Thoracic aorta (tissue), 2 donors: Measurements from ENCODE around the gene CCDC40. TPM values are rescaled to one million over a fixed set of nuclear protein-coding genes. Genes with fewer than 3 reads are reported as not detected.

ENCODE experiments used
- ATAC-seq: fragments of 150-250 bp; one replicate; pipeline ENCODE4 v1.8.0; 2017; ENCODE audit warnings: low read depth; ENCODE audit not compliant: insufficient number of reproducible peaks, low FRiP score
- DNase-seq: peaks from one replicate; pipeline ENCODE4 v3.0.0-alpha.2; 2020; ENCODE audit warnings: low spot score
- H3K27ac ChIP-seq, 2 donors: fragments of 200-600 bp; sonication (generic); 1 replicate in 1 of 2; 2 replicates in 1 of 2; pipeline ENCODE4 v1.5.1; 2016; ENCODE audit warnings: mild to moderate bottlenecking in 2 of 2, moderate library complexity in 2 of 2
- H3K27me3 ChIP-seq: fragments of 200-600 bp; sonication (generic); replicated peaks from 2 replicates; pipeline ENCODE4 v1.6.0; 2016; ENCODE audit warnings: mild to moderate bottlenecking; ENCODE audit not compliant: insufficient read depth
- H3K36me3 ChIP-seq: fragments of 200-600 bp; sonication (generic); one replicate; pipeline ENCODE4 v1.5.1; 2016
- H3K4me1 ChIP-seq, 2 donors: fragments of 200-600 bp; sonication (generic); 1 replicate in 1 of 2; 2 replicates in 1 of 2; pipeline versions ENCODE4 v1.5.1 to v1.6.0; 2016; ENCODE audit warnings: low read depth in 2 of 2, mild to moderate bottlenecking in 1 of 2; ENCODE audit not compliant: control insufficient read depth in 1 of 2
- H3K4me3 ChIP-seq: fragments of 200-600 bp; sonication (generic); 2 replicates; pipeline ENCODE4 v1.5.1; 2016; ENCODE audit warnings: mild to moderate bottlenecking
- H3K9me3 ChIP-seq: fragments of 200-600 bp; sonication (generic); 2 replicates; pipeline ENCODE4 v1.5.1; 2016
- total RNA-seq, 2 donors: library from RNA; depleted of rRNA; stranded (reverse); fragments of >200 nt; gene quantifications; one replicate each; pipeline versions ENCODE4 v1.1.0 to v1.2.3, GENCODE V29; 2016
- TF ChIP-seq, protein P1 (sequence below): fragments of 200-600 bp; sonication (generic); IDR thresholded peaks from one replicate; pipeline ENCODE4 v1.5.1; 2019; ENCODE audit warnings: antibody characterized with exemption

Gene CCDC40
- total RNA-seq, 2 donors from 2014 or later = 4.4 to 6.5 TPM

DNA sequence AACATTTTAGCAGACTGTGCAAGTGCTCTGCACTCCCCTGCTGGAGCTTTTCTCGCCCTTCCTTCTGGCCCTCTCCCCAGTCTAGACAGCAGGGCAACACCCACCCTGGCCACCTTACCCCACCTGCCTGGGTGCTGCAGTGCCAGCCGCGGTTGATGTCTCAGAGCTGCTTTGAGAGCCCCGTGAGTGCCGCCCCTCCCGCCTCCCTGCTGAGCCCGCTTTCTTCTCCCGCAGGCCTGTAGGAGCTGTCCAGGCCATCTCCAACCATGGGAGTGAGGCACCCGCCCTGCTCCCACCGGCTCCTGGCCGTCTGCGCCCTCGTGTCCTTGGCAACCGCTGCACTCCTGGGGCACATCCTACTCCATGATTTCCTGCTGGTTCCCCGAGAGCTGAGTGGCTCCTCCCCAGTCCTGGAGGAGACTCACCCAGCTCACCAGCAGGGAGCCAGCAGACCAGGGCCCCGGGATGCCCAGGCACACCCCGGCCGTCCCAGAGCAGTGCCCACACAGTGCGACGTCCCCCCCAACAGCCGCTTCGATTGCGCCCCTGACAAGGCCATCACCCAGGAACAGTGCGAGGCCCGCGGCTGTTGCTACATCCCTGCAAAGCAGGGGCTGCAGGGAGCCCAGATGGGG is 68.0 kb downstream of the CCDC40 start:
- Histone ChIP-seq H3K4me3 (no peak overlapping the region), H3K27ac (no peak overlapping the region), H3K27me3 (no peaks in the 10 kb centered on the region), H3K9me3 (no peaks in the 10 kb centered on the region), H3K36me3 (no peaks in the 10 kb centered on the region), H3K4me1 (peaks cover 2 to 16% of the 10 kb centered on the region in 2 donors)
- DNase-seq = no peak
- no peak for ATAC-seq
- TF ChIP-seq, protein P1, sequence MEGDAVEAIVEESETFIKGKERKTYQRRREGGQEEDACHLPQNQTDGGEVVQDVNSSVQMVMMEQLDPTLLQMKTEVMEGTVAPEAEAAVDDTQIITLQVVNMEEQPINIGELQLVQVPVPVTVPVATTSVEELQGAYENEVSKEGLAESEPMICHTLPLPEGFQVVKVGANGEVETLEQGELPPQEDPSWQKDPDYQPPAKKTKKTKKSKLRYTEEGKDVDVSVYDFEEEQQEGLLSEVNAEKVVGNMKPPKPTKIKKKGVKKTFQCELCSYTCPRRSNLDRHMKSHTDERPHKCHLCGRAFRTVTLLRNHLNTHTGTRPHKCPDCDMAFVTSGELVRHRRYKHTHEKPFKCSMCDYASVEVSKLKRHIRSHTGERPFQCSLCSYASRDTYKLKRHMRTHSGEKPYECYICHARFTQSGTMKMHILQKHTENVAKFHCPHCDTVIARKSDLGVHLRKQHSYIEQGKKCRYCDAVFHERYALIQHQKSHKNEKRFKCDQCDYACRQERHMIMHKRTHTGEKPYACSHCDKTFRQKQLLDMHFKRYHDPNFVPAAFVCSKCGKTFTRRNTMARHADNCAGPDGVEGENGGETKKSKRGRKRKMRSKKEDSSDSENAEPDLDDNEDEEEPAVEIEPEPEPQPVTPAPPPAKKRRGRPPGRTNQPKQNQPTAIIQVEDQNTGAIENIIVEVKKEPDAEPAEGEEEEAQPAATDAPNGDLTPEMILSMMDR = no peak

DNA sequence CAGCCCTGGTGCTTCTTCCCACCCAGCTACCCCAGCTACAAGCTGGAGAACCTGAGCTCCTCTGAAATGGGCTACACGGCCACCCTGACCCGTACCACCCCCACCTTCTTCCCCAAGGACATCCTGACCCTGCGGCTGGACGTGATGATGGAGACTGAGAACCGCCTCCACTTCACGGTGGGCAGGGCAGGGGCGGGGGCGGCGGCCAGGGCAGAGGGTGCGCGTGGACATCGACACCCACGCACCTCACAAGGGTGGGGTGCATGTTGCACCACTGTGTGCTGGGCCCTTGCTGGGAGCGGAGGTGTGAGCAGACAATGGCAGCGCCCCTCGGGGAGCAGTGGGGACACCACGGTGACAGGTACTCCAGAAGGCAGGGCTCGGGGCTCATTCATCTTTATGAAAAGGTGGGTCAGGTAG is 68.5 kb downstream of the CCDC40 start:
- Histone ChIP-seq H3K27ac (no peak overlapping the region), H3K4me3 (no peak overlapping the region), H3K9me3 (no peaks in the 10 kb centered on the region), H3K4me1 (peaks cover 2 to 16% of the 10 kb centered on the region in 2 donors), H3K36me3 (no peaks in the 10 kb centered on the region), H3K27me3 (no peaks in the 10 kb centered on the region)
- no peak for ATAC-seq
- no peak for DNase-seq
- TF ChIP-seq, protein P1 = no peak

DNA sequence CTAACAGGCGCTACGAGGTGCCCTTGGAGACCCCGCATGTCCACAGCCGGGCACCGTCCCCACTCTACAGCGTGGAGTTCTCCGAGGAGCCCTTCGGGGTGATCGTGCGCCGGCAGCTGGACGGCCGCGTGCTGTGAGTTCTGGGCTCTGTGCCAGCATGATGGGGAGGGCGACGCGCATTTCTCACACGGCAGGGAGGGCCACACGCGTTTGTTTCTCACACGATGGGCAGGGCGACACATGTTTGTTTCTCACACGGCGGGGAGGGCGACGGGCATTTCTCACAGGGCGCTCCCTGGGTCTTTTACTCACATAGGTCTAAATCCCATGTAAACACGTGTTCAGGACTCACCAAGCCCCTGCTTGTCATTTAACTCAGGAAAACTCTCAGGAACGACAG is 69.3 kb downstream of the CCDC40 start:
- no peak for ATAC-seq
- no peaks in the 10 kb centered on the region for H3K27me3 ChIP-seq
- H3K36me3 ChIP-seq = no peaks in the 10 kb centered on the region

DNA sequence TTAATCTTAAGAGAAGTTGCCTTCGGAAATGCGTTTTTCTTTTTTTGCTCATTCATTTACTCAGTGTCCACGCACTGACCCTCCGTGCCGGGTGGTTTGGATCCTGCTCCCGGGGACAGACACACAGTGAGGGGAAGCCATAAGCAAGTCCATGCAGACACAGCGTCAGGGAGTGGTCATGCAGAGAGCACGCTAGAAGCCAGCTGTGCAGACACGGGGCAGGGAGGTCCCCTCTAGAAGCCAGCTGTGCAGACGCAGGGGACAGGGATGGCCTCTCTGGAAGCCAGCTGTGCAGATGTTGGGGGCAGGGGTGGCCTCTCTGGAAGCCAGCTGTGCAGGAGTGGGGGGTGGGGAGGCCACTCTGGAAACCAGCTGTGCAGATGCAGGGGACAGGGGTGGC is 69.7 kb downstream of the CCDC40 start:
- DNase-seq (no peak), ATAC-seq (no peak)
- TF ChIP-seq, protein P1 = no peak
- no peak overlapping the region for H3K4me3 ChIP-seq
- H3K9me3 ChIP-seq = no peaks in the 10 kb centered on the region
- no peak overlapping the region for H3K27ac ChIP-seq
- H3K36me3 ChIP-seq = no peaks in the 10 kb centered on the region
- no peaks in the 10 kb centered on the region for H3K27me3 ChIP-seq
- peaks cover 2 to 9% of the 10 kb centered on the region in 2 donors for H3K4me1 ChIP-seq

More for the DNA sequence above, 69.3 kb downstream of the CCDC40 start:
- Histone ChIP-seq H3K9me3 (no peaks in the 10 kb centered on the region), H3K4me3 (no peak overlapping the region), H3K27ac (no peak overlapping the region), H3K4me1 (peaks cover 2 to 9% of the 10 kb centered on the region in 2 donors)
- TF ChIP-seq, protein P1 = no peak
- DNase-seq = no peak

DNA sequence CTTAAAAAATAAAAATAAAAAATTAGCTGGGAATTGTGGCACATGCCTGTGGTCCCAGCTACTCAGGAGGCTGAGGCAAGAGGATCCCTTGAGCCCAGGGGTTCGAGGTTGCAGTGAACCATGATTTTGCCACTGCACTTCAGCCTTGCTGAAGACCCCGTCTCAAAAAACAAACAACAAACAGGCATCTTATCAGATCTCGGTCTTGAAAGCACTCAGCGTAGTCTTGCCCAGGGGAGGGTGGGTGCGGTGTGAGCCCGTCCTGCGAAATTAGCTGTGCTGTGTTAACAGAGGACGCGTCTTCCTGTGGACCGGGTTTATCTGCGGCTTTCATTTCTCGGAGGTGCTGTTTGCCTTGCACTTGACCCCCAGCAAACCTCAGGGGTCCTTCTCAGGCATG is 70.3 kb downstream of the CCDC40 start:
- Histone ChIP-seq H3K4me3 (no peak overlapping the region), H3K4me1 (peaks cover 2 to 9% of the 10 kb centered on the region in 2 donors), H3K27me3 (no peaks in the 10 kb centered on the region), H3K9me3 (no peaks in the 10 kb centered on the region), H3K27ac (no peak overlapping the region), H3K36me3 (no peaks in the 10 kb centered on the region)
- TF ChIP-seq, protein P1 = no peak
- DNase-seq = no peak
- no peak for ATAC-seq
